M059J (cell line): Measurements from ENCODE around the gene TSTD2. TPM values are rescaled to one million over a fixed set of nuclear protein-coding genes. Genes with fewer than 3 reads are reported as not detected.
"Not testable (repeated sequence)": the region's sequence is repeated elsewhere in the genome, so short reads cannot be mapped to it uniquely, and the experiment has no call there.

Experiments
- DNase-seq: peaks from one replicate; pipeline ENCODE4 v3.0.0-alpha.2; 2012; ENCODE audit warnings: low read depth
- total RNA-seq: library from RNA; depleted of rRNA; stranded (reverse); fragments of >200 nt; shearing (Covaris generic); gene quantifications from 2 replicates; pipeline ENCODE4 v1.2.3, GENCODE V29; 2014

Gene TSTD2
- total RNA-seq, 1 experiment from 2014 or later, result 16.3 TPM

DNA sequence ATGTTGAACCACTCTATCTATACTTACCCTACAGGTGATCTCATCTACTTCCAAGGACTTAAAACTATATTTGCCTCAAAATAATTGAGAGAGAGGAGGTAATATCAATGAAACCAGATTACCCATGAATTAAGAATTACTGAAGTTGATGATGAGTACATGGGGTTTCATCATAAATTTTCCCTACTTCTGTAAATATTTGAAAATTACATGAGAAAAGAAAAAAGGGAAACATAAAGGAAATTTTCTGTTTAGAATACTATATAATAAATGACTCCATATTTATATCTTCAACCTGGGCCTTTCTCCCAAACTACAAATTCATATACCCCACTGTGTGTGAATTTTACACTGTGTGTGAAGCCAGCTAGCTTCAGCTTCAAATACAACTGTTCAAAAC is 2.6 kb downstream of the TSTD2 start:
- no peak for DNase-seq

DNA sequence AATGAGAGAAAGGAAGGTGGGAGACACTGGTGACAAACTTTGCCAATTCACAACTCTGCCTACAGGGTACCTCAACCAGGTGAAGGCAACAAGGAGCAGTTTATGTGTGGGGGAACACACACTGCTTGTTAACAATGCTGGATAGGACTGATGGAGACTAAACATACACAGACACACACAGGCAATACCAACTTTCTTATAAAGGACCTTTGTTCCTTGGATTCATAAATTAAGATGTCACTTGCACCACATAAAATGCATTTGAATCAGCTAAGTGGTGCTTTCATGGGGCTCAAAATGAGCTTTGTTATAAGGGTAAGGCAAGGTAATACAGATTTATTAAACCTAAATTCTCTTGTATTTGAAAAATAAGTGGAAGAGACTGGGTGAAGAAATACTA is 4.0 kb downstream of the TSTD2 start:
- DNase-seq, result no peak

DNA sequence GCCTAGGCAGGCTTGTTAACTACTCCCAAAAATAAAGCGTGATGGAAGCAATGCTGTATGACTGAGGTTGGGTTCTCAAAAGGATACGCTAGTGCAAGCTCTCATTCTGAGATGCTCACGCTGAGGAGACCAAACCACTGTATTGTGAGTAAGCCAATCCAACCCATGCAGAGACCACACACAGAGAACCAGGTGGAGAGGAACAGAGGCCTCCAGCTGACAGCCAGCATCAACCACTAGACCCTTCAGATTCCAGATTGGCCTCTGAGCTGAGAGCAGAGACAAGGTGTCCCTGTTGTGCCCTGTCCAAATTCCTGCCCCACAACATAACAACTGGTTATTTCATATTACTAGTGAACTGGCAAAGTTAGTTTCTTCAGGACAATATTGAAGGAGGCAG is 4.5 kb downstream of the TSTD2 start:
- DNase-seq, result no peak

DNA sequence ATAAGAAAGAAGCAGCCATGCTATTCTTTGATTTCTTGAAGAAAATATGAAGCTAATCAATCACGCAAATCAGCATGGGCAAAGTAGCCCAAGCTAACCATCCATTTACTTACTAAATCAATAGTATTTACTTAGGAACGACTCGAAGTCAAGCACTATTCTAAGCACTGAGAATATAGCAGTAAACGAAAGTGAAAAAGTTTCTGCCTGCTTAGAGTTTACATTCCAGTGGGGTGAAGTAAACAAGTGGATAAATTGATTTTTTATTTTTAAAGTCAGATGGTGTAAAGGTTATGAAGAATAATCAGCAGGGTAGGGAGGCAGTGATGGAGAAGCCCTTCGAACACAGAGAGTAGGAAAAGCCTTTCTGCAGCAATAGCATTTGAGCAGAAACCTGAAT is 5.5 kb downstream of the TSTD2 start:
- no peak for DNase-seq

DNA sequence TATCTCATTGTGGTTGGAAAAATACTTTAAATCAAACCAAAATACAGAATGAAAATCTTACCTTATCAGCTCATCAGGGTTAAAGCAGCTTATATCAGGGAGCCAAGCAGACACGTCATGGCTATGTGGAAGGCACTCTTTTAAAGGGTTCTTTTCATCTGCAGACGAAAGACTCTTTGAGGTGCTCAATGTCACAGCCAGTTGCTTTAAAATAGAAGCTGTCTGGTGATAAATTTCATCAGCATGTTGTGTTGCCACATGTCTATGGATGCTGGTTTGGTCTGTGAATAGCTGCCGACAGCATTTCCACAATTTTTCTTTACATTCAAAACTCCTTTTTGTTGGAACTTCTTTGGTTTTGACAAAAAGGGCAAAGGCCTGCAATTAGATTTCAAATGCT is 7.5 kb downstream of the TSTD2 start:
- no peak for DNase-seq

- DNase-seq, result no peak
These were observed 9.2 kb downstream of the TSTD2 start for GRCh38 chr9:97623946-97624345.

DNA sequence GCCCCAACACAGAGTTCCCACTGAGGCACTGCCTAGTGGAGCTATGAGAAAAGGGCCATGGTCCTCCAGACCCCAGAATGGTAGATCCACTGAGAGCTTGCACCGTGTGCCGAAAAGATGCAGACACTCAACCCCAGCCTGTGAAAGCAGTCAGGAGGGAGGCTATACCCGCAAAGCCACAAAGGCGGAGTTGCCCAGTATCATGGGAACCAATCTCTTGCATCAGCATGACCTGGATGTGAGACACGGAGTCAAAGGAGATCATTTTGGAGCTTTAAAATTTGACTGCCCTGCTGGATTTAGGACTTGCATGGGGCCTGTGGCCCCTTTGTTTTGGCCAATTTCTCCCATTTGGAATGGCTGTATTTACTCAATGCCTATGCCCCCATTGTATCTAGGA is 10.7 kb downstream of the TSTD2 start:
- DNase-seq, result not testable (repeated sequence)

GRCh38 chr9:97620063-97620462 is 13.1 kb downstream of the TSTD2 start:
- DNase-seq, result not testable (repeated sequence)

GRCh38 chr9:97617939-97618416 is 15.2 kb downstream of the TSTD2 start:
- DNase-seq, result no peak

GRCh38 chr9:97615439-97616072 is 17.6 kb downstream of the TSTD2 start:
- peak; percentile 62 for DNase-seq

DNA sequence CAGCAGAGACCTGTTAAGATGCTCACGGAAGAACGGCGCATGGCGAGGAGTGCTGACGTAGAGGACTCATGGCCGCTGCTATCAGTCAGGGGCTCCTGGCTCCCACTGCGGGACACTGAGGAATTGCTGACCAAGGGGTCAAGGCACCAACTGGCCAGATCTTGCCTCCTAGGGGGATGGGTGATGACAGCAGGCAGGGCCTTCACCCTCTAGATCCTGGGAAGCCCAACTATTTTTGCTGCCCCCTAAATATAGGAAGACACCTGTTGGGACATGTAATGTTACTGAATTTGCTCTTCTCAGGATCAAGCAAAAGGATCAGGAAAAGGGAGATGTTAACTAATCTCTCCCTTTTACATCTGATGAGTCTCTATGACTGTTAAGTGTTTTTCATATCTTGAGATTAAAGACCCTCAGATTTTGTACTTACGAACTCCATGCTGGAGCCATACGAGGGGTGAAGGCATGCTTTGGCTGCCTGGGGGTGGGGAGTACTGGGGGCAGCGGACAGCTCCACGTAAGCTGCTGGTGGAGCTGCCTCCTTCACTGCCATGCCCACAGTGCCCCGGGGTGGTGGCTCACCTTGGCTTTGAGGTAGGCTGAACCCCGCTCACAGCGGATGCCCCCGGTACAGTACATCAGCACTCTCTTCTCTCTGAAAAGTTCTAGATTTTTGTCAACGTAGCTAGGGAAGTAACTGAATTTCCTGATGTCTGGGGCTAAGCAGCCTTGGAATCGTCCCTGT is 28.1 kb downstream of the TSTD2 start:
- DNase-seq, result no peak

GRCh38 chr9:97602430-97602829 is 30.7 kb downstream of the TSTD2 start:
- DNase-seq, result no peak

DNA sequence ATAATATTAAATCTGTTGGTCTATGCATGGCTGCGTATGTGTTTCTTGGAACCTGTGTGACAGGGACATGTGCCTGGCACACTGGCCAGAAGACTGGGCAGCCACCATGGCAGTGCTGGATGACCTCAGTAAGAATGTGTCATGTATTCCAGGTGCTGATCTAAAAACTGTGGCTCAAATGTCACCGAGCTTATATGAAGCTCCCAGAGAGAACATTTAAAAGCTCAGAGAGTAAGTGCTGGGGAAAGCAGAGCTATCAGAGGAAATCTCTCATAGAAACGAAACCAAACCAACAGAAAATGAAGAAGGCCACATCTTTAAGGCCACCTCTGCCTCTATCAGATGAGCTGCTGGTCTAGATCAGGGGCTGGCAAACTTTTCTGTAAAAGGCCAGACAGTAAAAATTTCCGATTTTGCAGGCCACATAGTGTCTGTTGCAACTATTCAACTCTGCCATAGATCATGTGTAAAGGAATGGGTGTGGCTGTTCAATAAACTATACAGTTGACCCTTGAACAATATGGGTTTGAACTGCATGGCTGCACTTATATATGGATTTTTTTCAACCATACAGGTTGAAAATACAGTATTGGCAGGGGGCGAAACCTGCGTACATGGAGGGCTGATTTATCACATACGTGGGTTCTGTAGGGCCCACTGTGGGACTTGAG is 31.8 kb downstream of the TSTD2 start:
- no peak for DNase-seq

DNA sequence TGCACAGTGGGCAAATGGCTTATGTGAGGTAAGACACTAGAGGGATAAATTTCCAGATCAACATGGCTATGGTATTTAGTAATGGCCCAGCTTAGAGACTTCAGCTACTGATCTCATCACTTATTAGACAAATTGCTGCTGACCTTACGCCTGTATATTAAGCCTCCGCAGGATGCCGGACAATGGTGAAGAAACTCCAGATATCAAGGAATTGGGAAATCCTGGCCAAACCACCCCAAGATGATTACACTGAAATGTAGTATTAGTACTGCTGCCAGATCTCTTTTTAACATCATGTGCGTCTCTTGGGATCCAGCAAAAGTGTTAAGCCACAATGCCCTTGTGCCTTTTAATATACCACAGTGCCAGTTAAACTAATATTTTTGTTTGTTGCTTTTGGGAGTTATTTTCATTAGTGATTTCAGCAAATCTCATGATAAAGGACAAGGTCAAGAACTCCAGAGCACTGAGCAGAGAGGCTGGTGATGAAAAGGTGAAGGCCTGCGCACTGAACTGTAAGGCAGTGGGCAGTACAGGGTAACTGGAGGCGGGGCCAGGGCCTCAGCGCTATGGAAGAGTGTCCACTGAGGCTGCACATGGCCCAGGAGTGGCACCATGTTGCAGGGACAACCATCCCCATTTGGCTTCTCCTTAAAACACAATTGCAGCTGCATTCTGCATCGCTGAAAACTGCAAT is 32.5 kb downstream of the TSTD2 start:
- no peak for DNase-seq

DNA sequence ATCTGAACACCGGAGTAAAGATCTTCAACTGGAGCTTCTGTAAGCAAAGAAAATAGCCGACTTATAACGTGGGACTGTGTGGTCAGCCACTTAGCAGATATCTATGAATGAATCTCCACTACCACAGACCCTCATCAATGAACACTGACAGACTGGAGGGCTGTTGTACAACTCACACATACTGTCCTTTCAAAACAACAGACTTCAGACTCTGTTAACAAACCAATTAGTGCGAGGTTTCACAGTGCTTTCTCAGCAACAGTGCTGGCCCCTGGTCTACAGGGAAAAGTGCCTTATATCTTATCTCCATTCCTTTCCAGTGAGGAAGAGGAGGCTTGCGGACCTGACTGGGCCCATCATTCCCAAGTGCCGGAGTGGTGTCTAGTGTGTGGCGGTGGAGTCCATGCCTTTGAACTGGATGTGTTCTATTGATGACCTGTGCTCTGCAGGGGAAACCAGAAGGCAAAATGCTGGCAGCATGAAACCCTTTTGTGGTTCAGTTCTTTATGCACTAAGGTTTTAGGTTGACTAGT is 33.8 kb downstream of the TSTD2 start:
- DNase-seq, result no peak

DNA sequence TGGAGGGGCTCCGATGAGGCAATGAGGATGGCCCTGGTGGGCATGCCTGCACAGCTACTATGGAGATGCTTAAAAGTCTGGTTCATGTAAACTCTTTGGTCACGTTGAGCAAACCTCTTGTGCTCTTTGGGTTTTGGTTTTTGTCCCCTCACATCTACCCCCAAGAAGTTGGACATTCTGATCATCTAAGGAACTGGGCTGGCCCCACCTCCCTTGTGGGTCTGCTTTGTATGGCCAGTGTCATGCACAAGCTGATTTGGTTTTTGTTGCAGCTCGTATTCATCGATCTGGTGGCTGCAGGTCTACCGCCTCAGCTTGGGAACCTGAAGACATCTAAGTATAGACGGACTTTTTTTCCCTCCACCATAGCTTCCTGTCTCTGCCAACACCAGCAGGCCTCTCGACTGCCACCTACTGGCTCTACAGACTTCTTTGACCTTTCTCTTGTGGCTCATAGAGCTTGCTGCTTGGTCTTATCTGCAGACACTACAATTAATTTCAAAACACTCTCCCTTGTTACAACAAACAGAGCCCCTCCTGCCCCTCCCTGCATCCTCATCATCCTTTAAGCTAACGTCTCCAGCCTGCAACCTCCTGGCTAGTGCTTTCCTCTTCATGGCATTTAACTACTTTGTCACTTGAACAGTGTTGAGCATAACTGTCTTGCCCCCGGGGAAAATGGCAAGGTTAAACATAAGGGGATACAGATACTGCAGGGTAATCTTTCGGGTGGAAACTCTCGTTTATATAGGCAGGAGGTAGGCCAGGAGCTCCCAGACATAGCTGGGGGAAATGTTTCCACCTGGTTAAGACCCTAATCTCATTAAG is 34.5 kb downstream of the TSTD2 start:
- peak; percentile 81 for DNase-seq

DNA sequence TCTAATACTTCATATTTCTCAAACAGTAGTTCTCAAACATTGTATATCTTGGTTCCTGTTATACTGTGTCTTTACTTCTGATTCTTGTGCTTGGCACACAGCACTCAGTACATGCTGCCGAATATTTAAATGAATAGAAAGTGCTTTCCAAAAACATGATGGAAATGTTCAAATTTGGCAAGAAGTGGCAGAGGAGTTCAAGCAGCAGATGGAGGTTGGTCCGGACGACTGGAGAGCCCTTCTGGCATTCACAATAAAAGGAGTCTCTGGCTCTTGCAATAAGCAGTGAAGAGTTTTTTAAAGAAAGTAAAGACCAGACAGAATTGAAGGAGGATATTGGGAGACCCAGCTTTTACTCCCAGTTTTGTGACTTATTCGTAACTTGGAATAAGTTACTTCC is 36.3 kb downstream of the TSTD2 start:
- DNase-seq, result no peak

DNA sequence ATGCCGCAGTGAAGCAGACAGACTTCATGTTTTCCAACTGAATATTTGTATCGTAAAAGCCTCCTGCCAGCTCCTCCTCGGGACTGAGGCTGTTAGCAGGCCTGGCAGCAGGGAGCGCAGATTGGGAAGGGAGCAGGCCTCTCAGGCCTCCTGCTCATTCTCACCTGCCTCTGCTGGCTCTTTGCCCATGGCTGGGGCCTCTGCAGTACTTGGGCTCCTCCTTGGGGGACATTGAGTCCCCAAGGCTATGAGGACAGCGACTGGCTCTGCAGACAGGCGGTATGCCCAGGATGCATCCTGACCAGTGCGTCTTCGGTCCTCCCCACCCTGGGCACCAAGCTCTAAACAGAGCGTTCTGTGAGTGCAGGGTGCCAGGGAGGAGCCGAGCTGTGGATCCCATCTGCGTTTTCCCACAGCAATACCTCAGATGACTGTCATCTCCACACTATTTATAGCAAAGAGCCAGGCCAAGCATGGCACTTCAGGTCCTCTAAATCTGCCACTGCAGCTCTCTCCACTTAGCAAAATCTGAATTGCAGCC is 38.7 kb downstream of the TSTD2 start:
- no peak for DNase-seq

GRCh38 chr9:97593960-97594359 is 39.2 kb downstream of the TSTD2 start:
- DNase-seq, result peak; percentile 29

DNA sequence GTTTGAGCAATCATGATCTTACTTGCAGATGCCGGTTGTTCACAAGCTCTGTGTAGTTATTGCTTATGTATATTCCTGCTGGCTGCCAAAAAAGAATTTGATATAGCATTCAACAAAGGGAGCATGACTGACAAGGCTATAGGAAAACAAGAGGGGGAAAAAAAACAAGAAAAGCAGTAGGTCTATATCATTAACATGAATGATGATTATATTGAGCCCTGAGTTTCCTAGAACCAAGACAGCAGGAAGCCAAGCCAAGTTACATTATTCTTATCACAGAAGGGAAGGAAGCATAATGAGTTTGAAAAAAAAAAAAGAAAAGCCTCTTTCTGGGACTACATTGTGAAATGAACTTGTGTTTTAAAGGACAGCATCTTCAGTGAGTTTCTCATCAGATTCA is 41.0 kb downstream of the TSTD2 start:
- DNase-seq, result no peak

GRCh38 chr9:97591535-97591934 is 41.6 kb downstream of the TSTD2 start:
- no peak for DNase-seq
